HepG2 (cell line): ENCODE data around the gene TAPBP.

Source experiments
- HNF1A ChIP-seq, 2 experiments: sonication (generic) in 1 of 2; formaldehyde crosslinking in 1 of 2; IDR thresholded peaks; 2 replicates each; pipeline versions ENCODE4 v1.4.0 to v1.6.1; 2016 to 2020; ENCODE audit warnings: borderline replicate concordance in 1 of 2, low read depth in 1 of 2, mild to moderate bottlenecking in 1 of 2, missing genetic modification reagents in 1 of 2
- NR2F1 ChIP-seq, 2 experiments: fragments of 450-650 bp in 1 of 2; formaldehyde crosslinking in 1 of 2; IDR thresholded peaks; 2 replicates each; pipeline versions ENCODE4 v1.5.0 to v1.6.1; 2016 to 2020; ENCODE audit warnings: mild to moderate bottlenecking in 1 of 2, missing compliant biosample characterization in 1 of 2, missing genetic modification reagents in 1 of 2, moderate library complexity in 1 of 2
- SP1 ChIP-seq, 2 experiments: fragments of 450-650 bp in 1 of 2; sonication (generic) in 1 of 2; formaldehyde crosslinking in 1 of 2; IDR thresholded peaks; 2 replicates each; pipeline versions ENCODE4 v1.4.0 to v1.6.1; 2016 to 2020; ENCODE audit warnings: missing genetic modification reagents in 1 of 2
- ZFAT ChIP-seq: sonication (generic); formaldehyde crosslinking; conservative IDR thresholded peaks from 2 replicates; pipeline ENCODE4 v1.8.1; 2023; ENCODE audit warnings: missing genetic modification reagents, inconsistent platforms
- ZSCAN9 ChIP-seq: IDR thresholded peaks from 2 replicates; pipeline ENCODE4 v1.6.1; 2016; ENCODE audit warnings: borderline replicate concordance
- TF ChIP-seq, protein P1 (sequence below): sonication (generic); formaldehyde crosslinking; IDR thresholded peaks from 2 replicates; pipeline ENCODE4 v1.5.0; 2020; ENCODE audit warnings: mild to moderate bottlenecking, missing genetic modification reagents, moderate library complexity

DNA sequence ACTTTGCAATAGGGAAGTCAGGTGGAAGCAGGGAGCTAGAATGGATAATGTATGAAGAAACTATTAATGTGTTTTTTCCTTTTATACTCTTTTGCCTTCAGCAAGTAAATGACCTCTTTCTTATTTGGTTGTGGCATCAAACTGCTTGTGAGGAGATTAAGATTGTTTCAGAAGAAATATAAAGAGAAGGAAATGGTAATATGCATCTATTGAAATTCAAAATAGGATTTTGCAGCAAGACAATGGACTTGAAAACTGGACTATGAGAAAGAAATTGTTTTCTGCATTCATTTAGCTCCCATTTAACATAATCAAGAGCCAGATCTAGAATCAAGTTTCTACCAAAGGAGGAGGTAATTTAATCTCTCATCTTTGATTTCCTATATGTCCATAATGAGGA is 45.5 kb upstream of the TAPBP start:
- TF ChIP-seq NR2F1 (CRISPR knock-in tag; IDR thresholded peaks at IDR 0.05) (no peak), HNF1A (IDR thresholded peaks at IDR 0.05; ENCODE audit: low read depth) (no peak), HNF1A (CRISPR knock-in tag; IDR thresholded peaks at IDR 0.05; ENCODE audit: borderline replicate concordance) (no peak), SP1 (IDR thresholded peaks at IDR 0.05) (no peak), SP1 (CRISPR knock-in tag; IDR thresholded peaks at IDR 0.05) (no peak), ZFAT (no peak), ZSCAN9 (CRISPR knock-in tag) (no peak)
- TF ChIP-seq, protein P1, sequence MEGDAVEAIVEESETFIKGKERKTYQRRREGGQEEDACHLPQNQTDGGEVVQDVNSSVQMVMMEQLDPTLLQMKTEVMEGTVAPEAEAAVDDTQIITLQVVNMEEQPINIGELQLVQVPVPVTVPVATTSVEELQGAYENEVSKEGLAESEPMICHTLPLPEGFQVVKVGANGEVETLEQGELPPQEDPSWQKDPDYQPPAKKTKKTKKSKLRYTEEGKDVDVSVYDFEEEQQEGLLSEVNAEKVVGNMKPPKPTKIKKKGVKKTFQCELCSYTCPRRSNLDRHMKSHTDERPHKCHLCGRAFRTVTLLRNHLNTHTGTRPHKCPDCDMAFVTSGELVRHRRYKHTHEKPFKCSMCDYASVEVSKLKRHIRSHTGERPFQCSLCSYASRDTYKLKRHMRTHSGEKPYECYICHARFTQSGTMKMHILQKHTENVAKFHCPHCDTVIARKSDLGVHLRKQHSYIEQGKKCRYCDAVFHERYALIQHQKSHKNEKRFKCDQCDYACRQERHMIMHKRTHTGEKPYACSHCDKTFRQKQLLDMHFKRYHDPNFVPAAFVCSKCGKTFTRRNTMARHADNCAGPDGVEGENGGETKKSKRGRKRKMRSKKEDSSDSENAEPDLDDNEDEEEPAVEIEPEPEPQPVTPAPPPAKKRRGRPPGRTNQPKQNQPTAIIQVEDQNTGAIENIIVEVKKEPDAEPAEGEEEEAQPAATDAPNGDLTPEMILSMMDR (CRISPR knock-in tag) = no peak
